Measurements from ENCODE around the gene PAPPA2.
"Not testable (repeated sequence)": the region's sequence is repeated elsewhere in the genome, so short reads cannot be mapped to it uniquely, and the experiment has no call there.

The PAPPA2 gene

GRCh38 chr1:176696109-176696508 is 233.1 kb downstream of the PAPPA2 start:
- DNase-seq (ENCODE audit: low read depth) = no peak

GRCh38 chr1:176696689-176697088 is 233.7 kb downstream of the PAPPA2 start:
- no peak for DNase-seq (ENCODE audit: low read depth)

GRCh38 chr1:176699821-176700220 is 236.8 kb downstream of the PAPPA2 start:
- DNase-seq (ENCODE audit: low read depth) = no peak

GRCh38 chr1:176701151-176701866 is 238.3 kb downstream of the PAPPA2 start:
- no peak for DNase-seq (ENCODE audit: low read depth)

GRCh38 chr1:176702901-176703300 is 239.9 kb downstream of the PAPPA2 start:
- DNase-seq (ENCODE audit: low read depth) = no peak

GRCh38 chr1:176705585-176705984 is 242.6 kb downstream of the PAPPA2 start:
- DNase-seq (ENCODE audit: low read depth) = no peak

- DNase-seq (ENCODE audit: low read depth) = no peak
Measured at GRCh38 chr1:176717066-176717750, 254.2 kb downstream of the PAPPA2 start.

GRCh38 chr1:176719447-176719846 is 256.5 kb downstream of the PAPPA2 start:
- DNase-seq (ENCODE audit: low read depth) = no peak

GRCh38 chr1:176720838-176721237 is 257.9 kb downstream of the PAPPA2 start:
- no peak for DNase-seq (ENCODE audit: low read depth)

- no peak for DNase-seq (ENCODE audit: low read depth)
Measured at GRCh38 chr1:176733661-176734060, 270.7 kb downstream of the PAPPA2 start.

- no peak for DNase-seq (ENCODE audit: low read depth)
Measured at GRCh38 chr1:176735201-176735600, 272.2 kb downstream of the PAPPA2 start.

- DNase-seq (ENCODE audit: low read depth) = no peak
Measured at GRCh38 chr1:176736015-176736414, 273.0 kb downstream of the PAPPA2 start.

GRCh38 chr1:176741181-176741580 is 278.2 kb downstream of the PAPPA2 start:
- DNase-seq (ENCODE audit: low read depth) = no peak

GRCh38 chr1:176742322-176742721 is 279.3 kb downstream of the PAPPA2 start:
- no peak for DNase-seq (ENCODE audit: low read depth)

- DNase-seq (ENCODE audit: low read depth) = no peak
Measured at GRCh38 chr1:176744142-176744541, 281.2 kb downstream of the PAPPA2 start.

- no peak for DNase-seq (ENCODE audit: low read depth)
Measured at GRCh38 chr1:176745945-176746344, 283.0 kb downstream of the PAPPA2 start.

- DNase-seq (ENCODE audit: low read depth) = no peak
Measured at GRCh38 chr1:176752505-176752904, 289.5 kb downstream of the PAPPA2 start.

GRCh38 chr1:176754676-176755075 is 291.7 kb downstream of the PAPPA2 start:
- DNase-seq (ENCODE audit: low read depth) = no peak

- not testable (repeated sequence) for DNase-seq (ENCODE audit: low read depth)
Measured at GRCh38 chr1:176756817-176757216, 293.8 kb downstream of the PAPPA2 start.

- DNase-seq (ENCODE audit: low read depth) = no peak
Measured at GRCh38 chr1:176765608-176766007, 302.6 kb downstream of the PAPPA2 start.

- no peak for DNase-seq (ENCODE audit: low read depth)
Measured at GRCh38 chr1:176766779-176767178, 303.8 kb downstream of the PAPPA2 start.

- no peak for DNase-seq (ENCODE audit: low read depth)
Measured at GRCh38 chr1:176767714-176768136, 304.8 kb downstream of the PAPPA2 start.

GRCh38 chr1:176768532-176768931 is 305.6 kb downstream of the PAPPA2 start:
- no peak for DNase-seq (ENCODE audit: low read depth)

GRCh38 chr1:176770066-176770465 is 307.1 kb downstream of the PAPPA2 start:
- DNase-seq (ENCODE audit: low read depth) = no peak
